ENCODE results near the gene GABARAPL1.
A peak's percentile ranks its signal among the peaks of the same experiment; 100 is the strongest.
"Not testable (repeated sequence)": the region's sequence is repeated elsewhere in the genome, so short reads cannot be mapped to it uniquely, and the experiment has no call there.

Gene GABARAPL1

DNA sequence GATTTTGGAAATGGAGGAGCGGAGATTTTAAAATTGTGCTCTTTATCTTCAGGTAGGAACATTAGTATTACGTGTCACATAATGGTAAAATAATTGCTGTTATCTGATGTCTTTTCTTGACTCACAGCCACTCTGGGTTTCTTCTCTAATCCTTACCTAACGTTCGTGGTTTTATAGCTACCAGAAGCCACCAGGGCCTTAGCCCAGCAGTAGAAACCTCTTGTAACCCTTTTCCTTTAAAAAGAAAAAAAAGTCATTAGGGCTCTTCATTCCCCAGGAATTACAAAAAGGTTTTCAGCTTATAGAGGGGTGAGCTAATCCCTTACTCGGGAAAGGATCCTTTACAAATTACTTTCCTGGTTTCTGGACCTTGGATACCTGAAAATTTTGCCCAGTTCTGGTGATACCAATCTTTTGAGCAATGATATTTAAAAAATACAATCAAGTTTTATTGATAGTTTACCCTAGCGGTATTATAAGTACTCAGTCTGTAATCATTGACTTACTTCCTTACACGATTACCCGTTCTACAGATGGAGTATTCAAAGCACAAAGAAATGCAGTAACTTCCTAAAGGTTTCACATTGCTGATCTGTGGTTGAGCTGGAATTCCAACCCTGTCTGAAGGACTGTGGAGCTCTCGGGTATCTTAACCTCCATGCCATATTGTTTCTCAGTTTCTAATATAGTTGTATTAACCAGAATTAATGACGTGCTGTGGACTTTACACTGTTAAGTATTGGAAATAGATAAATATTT is 1.6 kb downstream of the GABARAPL1 start:
- no peak for DNase-seq
- Histone ChIP-seq H3K4me3 (ENCODE audit: low read depth, low read length) (peak overlapping the region; percentile 52), H3K9me3 (ENCODE audit: severe bottlenecking) (no peaks in the 10 kb centered on the region), H3K27ac (peak overlapping the region; percentile 82), H3K27me3 (ENCODE audit: insufficient read depth, low read depth, severe bottlenecking) (no peaks in the 10 kb centered on the region), H3K36me3 (peaks cover 12% of the 10 kb centered on the region)
- no peak for TF ChIP-seq CTCF (IDR thresholded peaks at IDR 0.05; ENCODE audit: low read depth, low read length)

GRCh38 chr12:10214895-10215267 is 2.2 kb downstream of the GABARAPL1 start:
- no peaks in the 10 kb centered on the region for H3K27me3 ChIP-seq (ENCODE audit: insufficient read depth, low read depth, severe bottlenecking)
- TF ChIP-seq CTCF (IDR thresholded peaks at IDR 0.05; ENCODE audit: low read depth, low read length): no peak
- no peak overlapping the region for H3K4me3 ChIP-seq (ENCODE audit: low read depth, low read length)
- peaks cover 18% of the 10 kb centered on the region for H3K36me3 ChIP-seq
- no peak for DNase-seq
- no peaks in the 10 kb centered on the region for H3K9me3 ChIP-seq (ENCODE audit: severe bottlenecking)
- H3K27ac ChIP-seq: no peak overlapping the region

- no peak for TF ChIP-seq CTCF (IDR thresholded peaks at IDR 0.05; ENCODE audit: low read depth, low read length)
- Histone ChIP-seq H3K4me3 (ENCODE audit: low read depth, low read length) (no peak overlapping the region), H3K9me3 (ENCODE audit: severe bottlenecking) (no peaks in the 10 kb centered on the region), H3K27me3 (ENCODE audit: insufficient read depth, low read depth, severe bottlenecking) (no peaks in the 10 kb centered on the region), H3K36me3 (peaks cover 23% of the 10 kb centered on the region), H3K27ac (no peak overlapping the region)
- no peak for DNase-seq
These were observed 2.8 kb downstream of the GABARAPL1 start for GRCh38 chr12:10215436-10215835.

DNA sequence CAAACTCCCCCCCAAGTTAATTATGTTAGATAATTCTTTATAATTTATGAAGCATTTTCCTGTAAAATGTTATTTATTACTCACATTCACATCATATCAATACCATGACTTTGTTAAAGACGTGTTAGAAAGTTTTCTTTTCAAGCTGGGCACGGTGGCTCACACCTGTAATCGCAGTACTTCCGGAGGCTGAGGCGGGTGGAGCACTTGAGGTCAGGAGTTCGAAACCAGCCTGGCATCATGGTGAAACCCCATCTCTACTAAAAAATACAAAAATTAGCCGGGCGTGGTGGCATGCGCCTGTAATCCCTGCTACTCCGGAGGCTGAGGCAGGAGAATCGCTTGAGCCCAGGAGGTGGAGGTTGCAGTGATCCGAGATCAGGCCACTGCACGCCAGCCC is 3.3 kb downstream of the GABARAPL1 start:
- H3K4me3 ChIP-seq (ENCODE audit: low read depth, low read length); DNase-seq; H3K9me3 ChIP-seq (ENCODE audit: severe bottlenecking); H3K27ac ChIP-seq; H3K27me3 ChIP-seq (ENCODE audit: insufficient read depth, low read depth, severe bottlenecking): not testable (repeated sequence)
- H3K36me3 ChIP-seq: peaks cover 28% of the 10 kb centered on the region

DNA sequence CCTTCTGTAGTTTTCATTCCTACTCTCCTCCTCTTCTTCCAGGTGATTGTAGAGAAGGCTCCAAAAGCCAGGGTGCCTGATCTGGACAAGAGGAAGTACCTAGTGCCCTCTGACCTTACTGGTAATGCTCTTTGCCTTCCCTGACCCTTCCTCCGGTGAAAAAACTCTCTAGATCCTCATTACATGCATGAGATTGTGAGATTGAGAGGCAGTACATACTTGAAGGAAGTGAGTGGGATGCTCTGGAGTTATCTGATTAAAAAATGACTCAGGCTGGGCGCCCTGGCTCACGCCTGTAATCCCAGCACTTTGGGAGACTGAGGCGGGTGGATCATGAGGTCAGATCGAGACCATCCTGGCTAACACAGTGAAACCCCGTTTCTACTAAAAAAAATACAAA is 5.3 kb downstream of the GABARAPL1 start:
- TF ChIP-seq CTCF (IDR thresholded peaks at IDR 0.05; ENCODE audit: low read depth, low read length): no peak
- H3K27me3 ChIP-seq (ENCODE audit: insufficient read depth, low read depth, severe bottlenecking): no peaks in the 10 kb centered on the region
- DNase-seq: no peak
- H3K27ac ChIP-seq: no peak overlapping the region
- H3K4me3 ChIP-seq (ENCODE audit: low read depth, low read length): no peak overlapping the region
- H3K36me3 ChIP-seq: peaks cover 47% of the 10 kb centered on the region
- H3K9me3 ChIP-seq (ENCODE audit: severe bottlenecking): no peaks in the 10 kb centered on the region

- no peaks in the 10 kb centered on the region for H3K9me3 ChIP-seq (ENCODE audit: severe bottlenecking)
- no peaks in the 10 kb centered on the region for H3K27me3 ChIP-seq (ENCODE audit: insufficient read depth, low read depth, severe bottlenecking)
- TF ChIP-seq CTCF (IDR thresholded peaks at IDR 0.05; ENCODE audit: low read depth, low read length): no peak
- H3K27ac ChIP-seq: peak overlapping the region; percentile 52
- H3K4me3 ChIP-seq (ENCODE audit: low read depth, low read length): no peak overlapping the region
- peak; percentile 60 for DNase-seq
- H3K36me3 ChIP-seq: peaks cover 58% of the 10 kb centered on the region
These were observed 7.9 kb downstream of the GABARAPL1 start for GRCh38 chr12:10220398-10221077.
